Tibial artery (tissue), 4 donors: ENCODE results near the gene ZC3H4.

Experiments
- DNase-seq, 2 donors: peaks; one replicate each; pipeline ENCODE4 v3.0.0-alpha.2; 2019
- H3K27ac ChIP-seq, 2 donors: fragments of 200-600 bp; sonication (generic) in 1 of 2; 1 replicate in 1 of 2; 2 replicates in 1 of 2; pipeline ENCODE4 v1.5.1; 2018 to 2019; ENCODE audit warnings: mild to moderate bottlenecking in 1 of 2
- H3K27me3 ChIP-seq, 2 donors: fragments of 200-600 bp; sonication (generic) in 1 of 2; one replicate each; pipeline versions ENCODE4 v1.5.1 to v1.6.0; 2016 to 2019
- H3K36me3 ChIP-seq, 3 donors: fragments of 200-600 bp; sonication (generic) in 2 of 3; one replicate each; pipeline ENCODE4 v1.5.1; 2016 to 2019; ENCODE audit warnings: mild to moderate bottlenecking in 2 of 3
- H3K4me1 ChIP-seq, 4 donors: fragments of 200-600 bp; sonication (generic) in 2 of 4; 1 replicate in 3 of 4; 2 replicates in 1 of 4; pipeline ENCODE4 v1.5.1; 2016 to 2019
- H3K4me3 ChIP-seq, 2 donors: fragments of 200-600 bp; sonication (generic) in 1 of 2; 1 replicate in 1 of 2; 2 replicates in 1 of 2; pipeline ENCODE4 v1.5.1; 2018 to 2019; ENCODE audit warnings: mild to moderate bottlenecking in 2 of 2
- H3K9me3 ChIP-seq, 3 donors: fragments of 200-600 bp; sonication (generic) in 1 of 3; one replicate each; pipeline ENCODE4 v1.5.1; 2016 to 2019
- CTCF ChIP-seq, 2 experiments: fragments of 200-600 bp in 1 of 2; fragments of 450-650 bp in 1 of 2; IDR thresholded peaks; one replicate each; pipeline ENCODE4 v1.5.1; 2017 to 2019; ENCODE audit warnings: antibody characterized with exemption in 2 of 2, mild to moderate bottlenecking in 1 of 2, moderate library complexity in 1 of 2
- intact Hi-C: fragments of 100-400 bp; cut with DNase I; formaldehyde crosslinking; loops from one replicate; pipeline ENCODE4 v1.15.0; 2023; ENCODE audit warnings: low total_unique reads

Gene ZC3H4

GRCh38 chr19:47113850-47114651 lies 475 bp upstream of the ZC3H4 start:
- intact Hi-C loops, result no loop called here

GRCh38 chr19:47112166-47112996 lies 1.2 kb downstream of the ZC3H4 start:
- no peaks in the 10 kb centered on the region for H3K27me3 ChIP-seq
- peak overlapping the region; percentile 83 to 88 for H3K4me3 ChIP-seq
- intact Hi-C loops, result no loop called here
- H3K36me3 ChIP-seq, result no peaks in the 10 kb centered on the region
- H3K4me1 ChIP-seq, result peaks cover 0 to 35% (median 16%) of the 10 kb centered on the region in 4 donors
- H3K27ac ChIP-seq, result peak overlapping the region; percentile 98 to 99
- peak; percentile 88 to 93 for DNase-seq
- H3K9me3 ChIP-seq, result no peaks in the 10 kb centered on the region
- no peak for TF ChIP-seq CTCF (IDR thresholded peaks at IDR 0.05)

More at GRCh38 chr19:47113850-47114651, 475 bp upstream of the ZC3H4 start:
- Histone ChIP-seq H3K9me3 (no peaks in the 10 kb centered on the region), H3K4me1 (peaks cover 0 to 18% (median under 1%) of the 10 kb centered on the region in 4 donors), H3K27ac (peak overlapping the region; percentile 98 to 99), H3K36me3 (no peaks in the 10 kb centered on the region), H3K27me3 (no peaks in the 10 kb centered on the region), H3K4me3 (peak overlapping the region; percentile 83 to 88)
- DNase-seq, result no peak
- TF ChIP-seq CTCF (IDR thresholded peaks at IDR 0.05), result no peak

- intact Hi-C loops, result no loop called here
- peak overlapping the region; percentile 83 to 88 for H3K4me3 ChIP-seq
- H3K4me1 ChIP-seq, result peaks cover 0 to 42% (median 22%) of the 10 kb centered on the region in 4 donors
- no peaks in the 10 kb centered on the region for H3K9me3 ChIP-seq
- DNase-seq, result no peak
- H3K27ac ChIP-seq, result peak overlapping the region; percentile 98 to 99
- no peaks in the 10 kb centered on the region for H3K36me3 ChIP-seq
- TF ChIP-seq CTCF (IDR thresholded peaks at IDR 0.05), result no peak
- H3K27me3 ChIP-seq, result no peaks in the 10 kb centered on the region
These were observed 1.9 kb downstream of the ZC3H4 start for GRCh38 chr19:47111682-47112165.

- TF ChIP-seq CTCF (IDR thresholded peaks at IDR 0.05), result no peak
- Histone ChIP-seq H3K4me1 (peaks cover 0 to 48% (median 28%) of the 10 kb centered on the region in 4 donors), H3K27me3 (no peaks in the 10 kb centered on the region), H3K4me3 (peak overlapping the region; percentile 83 to 88), H3K9me3 (no peaks in the 10 kb centered on the region), H3K27ac (peak overlapping the region; percentile 98 to 99), H3K36me3 (no peaks in the 10 kb centered on the region)
- intact Hi-C loops, result no loop called here
- DNase-seq, result no peak
These were observed 2.5 kb downstream of the ZC3H4 start for GRCh38 chr19:47111006-47111621.

- intact Hi-C loops, result no loop called here
- Histone ChIP-seq H3K36me3 (no peaks in the 10 kb centered on the region), H3K27me3 (no peaks in the 10 kb centered on the region), H3K9me3 (no peaks in the 10 kb centered on the region), H3K4me1 (peaks cover 0 to 52% (median 31%) of the 10 kb centered on the region in 4 donors), H3K4me3 (peak overlapping the region; percentile 83 to 88), H3K27ac (peak overlapping the region; percentile 98 to 99)
- TF ChIP-seq CTCF (IDR thresholded peaks at IDR 0.05), result no peak
- no peak for DNase-seq
These were observed 3.0 kb downstream of the ZC3H4 start for GRCh38 chr19:47110521-47111005.
